ENCODE measurements around the gene ARHGAP10. TPM values are rescaled to one million over a fixed set of nuclear protein-coding genes. Genes with fewer than 3 reads are reported as not detected.

Gene ARHGAP10
- total and polyA plus RNA-seq, 2 donors (not counting 1 experiment from before 2014, with no cell fraction given), result 0.10 to 0.34 TPM

- POLR2A ChIA-PET, result no interaction called here
- CTCF ChIA-PET, result interaction anchor here (1.6 kb wide), 1 partner anchor 13 kb away, joined by 3 read pairs; no protein-coding TSS in a partner anchor
- no peak for DNase-seq
Measured at GRCh38 chr4:148041606-148042329, 309.9 kb downstream of the ARHGAP10 start.

More at GRCh38 chr4:148041606-148042329, 309.9 kb downstream of the ARHGAP10 start:
- Histone ChIP-seq H4K20me1 (ENCODE audit: control insufficient read depth, insufficient read depth, low read length, poor library complexity, severe bottlenecking) (no peaks in the 10 kb centered on the region), H3K9me3 (ENCODE audit: control extremely low read depth in 1 of 3, control insufficient read depth in 2 of 3, insufficient read depth in 1 of 3, low read length in 2 of 3) (no peaks in the 10 kb centered on the region), H3K36me3 (replicated peaks in 1 of 2; ENCODE audit: control extremely low read depth in 1 of 2, control insufficient read depth in 1 of 2, extremely low read depth in 1 of 2, insufficient read depth in 2 of 2, low read length in 1 of 2) (no peaks in the 10 kb centered on the region), H3K4me3 (ENCODE audit: control extremely low read depth in 1 of 5, extremely low read depth in 1 of 5, insufficient read depth in 1 of 5, low read depth in 2 of 5, low read length in 4 of 5) (no peak overlapping the region), H3K9ac (ENCODE audit: low read length) (no peak overlapping the region), H3K4me1 (ENCODE audit: control insufficient read depth in 2 of 2, insufficient read depth in 2 of 2, low read length in 2 of 2) (peaks cover 0 to 9% of the 10 kb centered on the region in 2 donors), H2AFZ (ENCODE audit: insufficient read depth, low read depth, low read length, poor library complexity, severe bottlenecking) (no peak overlapping the region), H3K4me2 (replicated peaks; ENCODE audit: low read depth, low read length, poor library complexity, severe bottlenecking) (no peak overlapping the region), H3K79me2 (ENCODE audit: control insufficient read depth, insufficient read depth, low read length) (no peaks in the 10 kb centered on the region), H3K27ac (ENCODE audit: low read length in 2 of 2) (no peak overlapping the region), H3K27me3 (replicated peaks in 1 of 4; ENCODE audit: control extremely low read depth in 1 of 4, control insufficient read depth in 3 of 4, insufficient read depth in 4 of 4, low read length in 3 of 4) (peaks cover 0 to 2% (median 0%) of the 10 kb centered on the region in 4 experiments)
- no peak overlapping the region for H3K4me3 Mint-ChIP-seq
- H3K9me3 Mint-ChIP-seq (ENCODE audit: insufficient read depth), result no peaks in the 10 kb centered on the region
- H3K4me1 Mint-ChIP-seq, result peaks cover 6% of the 10 kb centered on the region
- H3K27me3 Mint-ChIP-seq, result no peaks in the 10 kb centered on the region
- 91% methylated on average over 7 of the region's 7 CpGs for WGBS (ENCODE audit: insufficient coverage)
- no peak for ATAC-seq (ENCODE audit: low read depth)
- no peak overlapping the region for H3K27ac Mint-ChIP-seq
- no peak for TF ChIP-seq EZH2 (IDR thresholded peaks at IDR 0.05; ENCODE audit: borderline replicate concordance, insufficient read depth, low read depth, low read length, poor library complexity, severe bottlenecking)
- TF ChIP-seq CTCF (IDR thresholded peaks at IDR 0.05), result no peak
- intact Hi-C loops (cut with micrococcal nuclease), result no loop called here

Data from B cell (primary cell).